OCI-LY7 (cell line): ENCODE data around the gene P2RY8. TPM values are rescaled to one million over a fixed set of nuclear protein-coding genes. Genes with fewer than 3 reads are reported as not detected.

Experiments
- BruUV-seq: library from RNA; stranded (reverse); fragments of 400-500 nt; replicated peaks from 2 replicates; lab custom pipeline; 2021; lab: Mats Ljungman, UMichigan
- CTCF ChIA-PET: fragments of 300-600 bp; sonication (Branson Sonifier 250); formaldehyde crosslinking; loops from one replicate; lab custom pipeline; 2022; ENCODE audit warnings: antibody characterized with exemption; ENCODE audit not compliant: unreplicated experiment; lab: Charles Lee
- POLR2A ChIA-PET: fragments of 300-600 bp; sonication (Branson Sonifier 250); formaldehyde crosslinking; loops from one replicate; lab custom pipeline; 2022; ENCODE audit warnings: antibody characterized with exemption; lab: Charles Lee
- DNase-seq: peaks from one replicate; pipeline ENCODE4 v3.0.0-alpha.2; 2015; ENCODE audit warnings: low spot score
- H2AFZ ChIP-seq: fragments of 200-600 bp; sonication (generic), shearing (Covaris generic); 2 replicates; pipeline ENCODE4 v1.6.1; 2014; ENCODE audit warnings: mild to moderate bottlenecking, antibody characterized with exemption, low read length, moderate library complexity
- H3K27ac ChIP-seq: fragments of 200-600 bp; sonication (generic); 2 replicates; pipeline ENCODE4 v1.5.1; 2014; ENCODE audit warnings: mixed run types, low read depth, mild to moderate bottlenecking, moderate library complexity, low read length, inconsistent platforms; ENCODE audit not compliant: poor library complexity, severe bottlenecking
- H3K36me3 ChIP-seq: fragments of 200-600 bp; sonication (generic); 2 replicates; pipeline ENCODE4 v1.6.1; 2014; ENCODE audit warnings: mild to moderate bottlenecking, antibody characterized with exemption, low read length, moderate library complexity, mixed read lengths; ENCODE audit not compliant: insufficient read depth
- H3K4me1 ChIP-seq: fragments of 200-600 bp; sonication (generic); 2 replicates; pipeline ENCODE4 v1.5.1; 2014; ENCODE audit warnings: mild to moderate bottlenecking, low read length; ENCODE audit not compliant: insufficient read depth, poor library complexity, severe bottlenecking
- H3K4me2 ChIP-seq: fragments of 200-600 bp; sonication (generic); 2 replicates; pipeline ENCODE4 v1.6.1; 2014; ENCODE audit warnings: mild to moderate bottlenecking, low read length
- H3K4me3 ChIP-seq: fragments of 200-600 bp; sonication (generic); 2 replicates; pipeline ENCODE4 v1.5.1; 2014; ENCODE audit warnings: mild to moderate bottlenecking, low read depth, low read length; ENCODE audit not compliant: poor library complexity, severe bottlenecking
- H3K79me2 ChIP-seq: fragments of 200-600 bp; sonication (generic); 2 replicates; pipeline ENCODE4 v1.6.1; 2016; ENCODE audit warnings: low read depth, mild to moderate bottlenecking, low read length, moderate library complexity, mixed read lengths; ENCODE audit not compliant: insufficient read depth
- H3K9me2 ChIP-seq: fragments of 200-600 bp; sonication (generic); 2 replicates; pipeline ENCODE4 v1.6.1; 2016; ENCODE audit warnings: mild to moderate bottlenecking, low read length, mixed read lengths; ENCODE audit not compliant: insufficient read depth
- H3K9me3 ChIP-seq: fragments of 200-600 bp; sonication (generic); 2 replicates; pipeline ENCODE4 v1.6.1; 2014; ENCODE audit warnings: mild to moderate bottlenecking, mixed run types, low read length, mixed read lengths
- H4K20me1 ChIP-seq: fragments of 200-600 bp; sonication (generic); 2 replicates; pipeline ENCODE4 v1.6.1; 2014; ENCODE audit warnings: mild to moderate bottlenecking, antibody characterized with exemption, low read length, moderate library complexity, mixed read lengths; ENCODE audit not compliant: insufficient read depth
- EZH2phosphoT487 ChIP-seq: fragments of 200-600 bp; sonication (generic); IDR thresholded peaks from 2 replicates; pipeline ENCODE4 v1.6.1; 2018; ENCODE audit warnings: low read depth, borderline replicate concordance, mild to moderate bottlenecking, mixed run types, antibody characterized with exemption, low read length, moderate library complexity, mixed read lengths
- intact Hi-C: fragments of 100-400 bp; cut with micrococcal nuclease; formaldehyde crosslinking; loops from one replicate; pipeline ENCODE4 v1.10.0; 2022; ENCODE audit not compliant: unreplicated experiment
- total RNA-seq, 2 experiments: library from RNA; depleted of rRNA in 1 of 2; stranded (reverse); fragments of >200 nt in 1 of 2; shearing (Covaris generic) in 1 of 2; gene quantifications; 2 replicates each; pipeline ENCODE4 v1.2.3, GENCODE V29; 2014 to 2022
- TF ChIP-seq, protein P1 (sequence below): fragments of 200-600 bp; sonication (generic); conservative IDR thresholded peaks from 2 replicates; pipeline ENCODE4 v1.5.1; 2014; ENCODE audit warnings: mild to moderate bottlenecking, antibody characterized with exemption, low read length, moderate library complexity, mixed read lengths

The P2RY8 gene
- total RNA-seq, 2 experiments from 2014 or later: 110 to 149 TPM

DNA sequence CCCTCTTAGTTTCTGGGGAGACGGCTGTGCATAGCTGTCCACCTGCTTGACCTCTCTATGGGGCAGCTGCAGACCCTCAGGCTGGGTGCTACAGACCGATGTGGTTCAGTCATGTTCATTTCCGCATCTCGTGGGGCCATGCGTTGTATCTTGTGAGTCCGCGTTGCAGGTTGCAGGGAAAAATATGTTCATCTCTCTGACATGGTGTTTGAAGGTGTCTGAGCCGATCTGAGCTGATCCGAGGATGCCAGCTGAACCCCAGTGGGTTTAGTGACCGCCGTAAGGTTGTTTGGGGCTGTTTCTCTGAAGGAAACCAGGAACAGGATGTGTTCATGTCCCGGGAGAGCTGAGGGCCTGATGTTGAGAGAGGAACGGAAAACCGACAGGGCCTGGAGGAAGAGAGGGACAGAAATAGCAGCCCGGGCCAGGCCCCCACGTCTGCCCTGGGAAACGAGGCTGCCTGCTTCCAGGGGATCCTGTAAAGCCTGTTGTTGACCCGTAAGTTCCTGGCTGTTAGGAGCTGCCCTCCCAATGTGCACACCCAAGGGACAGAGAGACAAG is 9.8 kb upstream of the P2RY8 start:
- no peak overlapping the region for H2AFZ ChIP-seq
- H3K4me3 ChIP-seq: no peak overlapping the region
- no peaks in the 10 kb centered on the region for H3K9me2 ChIP-seq
- BruUV-seq: no TSS peak
- no peak overlapping the region for H3K4me2 ChIP-seq
- H3K27ac ChIP-seq: no peak overlapping the region
- TF ChIP-seq, protein P1, sequence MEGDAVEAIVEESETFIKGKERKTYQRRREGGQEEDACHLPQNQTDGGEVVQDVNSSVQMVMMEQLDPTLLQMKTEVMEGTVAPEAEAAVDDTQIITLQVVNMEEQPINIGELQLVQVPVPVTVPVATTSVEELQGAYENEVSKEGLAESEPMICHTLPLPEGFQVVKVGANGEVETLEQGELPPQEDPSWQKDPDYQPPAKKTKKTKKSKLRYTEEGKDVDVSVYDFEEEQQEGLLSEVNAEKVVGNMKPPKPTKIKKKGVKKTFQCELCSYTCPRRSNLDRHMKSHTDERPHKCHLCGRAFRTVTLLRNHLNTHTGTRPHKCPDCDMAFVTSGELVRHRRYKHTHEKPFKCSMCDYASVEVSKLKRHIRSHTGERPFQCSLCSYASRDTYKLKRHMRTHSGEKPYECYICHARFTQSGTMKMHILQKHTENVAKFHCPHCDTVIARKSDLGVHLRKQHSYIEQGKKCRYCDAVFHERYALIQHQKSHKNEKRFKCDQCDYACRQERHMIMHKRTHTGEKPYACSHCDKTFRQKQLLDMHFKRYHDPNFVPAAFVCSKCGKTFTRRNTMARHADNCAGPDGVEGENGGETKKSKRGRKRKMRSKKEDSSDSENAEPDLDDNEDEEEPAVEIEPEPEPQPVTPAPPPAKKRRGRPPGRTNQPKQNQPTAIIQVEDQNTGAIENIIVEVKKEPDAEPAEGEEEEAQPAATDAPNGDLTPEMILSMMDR: no peak
- no peak for TF ChIP-seq EZH2phosphoT487
- POLR2A ChIA-PET: no interaction called here
- no peaks in the 10 kb centered on the region for H3K9me3 ChIP-seq
- peaks cover 15% of the 10 kb centered on the region for H3K4me1 ChIP-seq
- H3K79me2 ChIP-seq: no peaks in the 10 kb centered on the region
- no peak for DNase-seq
- H4K20me1 ChIP-seq: no peaks in the 10 kb centered on the region
- no peaks in the 10 kb centered on the region for H3K36me3 ChIP-seq
- intact Hi-C loops: no loop called here
- CTCF ChIA-PET: no interaction called here

DNA sequence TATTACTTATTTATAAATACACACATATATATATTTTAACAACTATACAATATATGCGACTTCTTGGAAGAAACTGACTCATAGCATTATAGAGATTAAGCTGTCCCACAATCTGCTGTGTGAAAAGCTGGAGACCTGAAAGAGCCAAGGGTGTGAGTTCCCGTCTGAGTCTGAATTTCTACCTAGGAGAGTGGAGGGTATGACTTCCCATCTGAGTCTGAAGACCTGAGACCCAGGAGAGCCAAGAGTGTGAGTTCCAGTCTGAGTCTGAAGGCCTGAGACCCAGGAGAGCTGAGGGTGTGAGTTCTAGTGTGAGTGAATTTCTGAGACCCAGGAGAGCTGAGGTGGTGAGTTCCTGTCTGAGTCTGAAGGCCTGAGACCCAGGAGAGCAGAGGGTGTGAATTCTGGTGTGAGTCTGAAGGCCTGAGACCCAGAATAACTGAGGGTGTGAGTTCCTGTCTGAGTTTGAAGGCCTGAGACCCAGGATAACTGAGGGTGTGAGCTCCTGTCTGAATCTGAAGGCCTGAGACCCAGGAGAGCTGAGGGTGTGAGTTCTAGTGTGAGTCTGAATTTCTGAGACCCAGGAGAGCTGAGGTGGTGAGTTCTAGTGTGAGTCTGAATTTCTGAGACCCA is 8.9 kb upstream of the P2RY8 start:
- H3K9me3 ChIP-seq: no peaks in the 10 kb centered on the region
- ChIA-PET CTCF (no interaction called here), POLR2A (no interaction called here)
- no peak overlapping the region for H2AFZ ChIP-seq
- H3K27ac ChIP-seq: no peak overlapping the region
- no peak overlapping the region for H3K4me3 ChIP-seq
- TF ChIP-seq, protein P1: no peak
- no peak for TF ChIP-seq EZH2phosphoT487
- no peaks in the 10 kb centered on the region for H4K20me1 ChIP-seq
- H3K36me3 ChIP-seq: no peaks in the 10 kb centered on the region
- intact Hi-C loops: no loop called here
- DNase-seq: no peak
- H3K4me1 ChIP-seq: peaks cover 13% of the 10 kb centered on the region
- H3K79me2 ChIP-seq: no peaks in the 10 kb centered on the region
- no peak overlapping the region for H3K4me2 ChIP-seq
- H3K9me2 ChIP-seq: no peaks in the 10 kb centered on the region
- no TSS peak for BruUV-seq
